Activated naive CD8-positive, alpha-beta T cell treated with anti-CD3 and anti-CD28 coated beads, Interleukin-2, amount 10 ng/mL, durations not matched to agents 7 days and 5 days (primary cell): ENCODE data around the gene NR3C1. TPM values are rescaled to one million over a fixed set of nuclear protein-coding genes. Genes with fewer than 3 reads are reported as not detected.
A peak's percentile ranks its signal among the peaks of the same experiment; 100 is the strongest.

Experiments
- ATAC-seq: fragments of 150-1000 bp; cut with Tn5 transposase; one replicate; pipeline ENCODE4 v1.10.0; 2021; ENCODE audit warnings: low read depth, moderate library complexity
- POLR2A ChIA-PET: fragments of 350-600 bp; sonication (Branson Sonifier 250); formaldehyde crosslinking; loops from one replicate; lab custom pipeline; 2021; ENCODE audit warnings: antibody characterized with exemption; lab: Charles Lee
- DNase-seq: peaks from one replicate; pipeline ENCODE4 v3.0.0; 2021
- H3K27ac Mint-ChIP-seq: one replicate; pipeline ENCODE4 v1.8.0; 2022; ENCODE audit warnings: mild to moderate bottlenecking, mixed read lengths
- H3K27me3 Mint-ChIP-seq: one replicate; pipeline ENCODE4 v1.8.0; 2022; ENCODE audit warnings: mild to moderate bottlenecking, moderate library complexity, mixed read lengths
- H3K36me3 Mint-ChIP-seq: one replicate; pipeline ENCODE4 v1.8.0; 2021; ENCODE audit warnings: mild to moderate bottlenecking, mixed read lengths
- H3K4me1 Mint-ChIP-seq: one replicate; pipeline ENCODE4 v1.8.0; 2021; ENCODE audit warnings: mixed read lengths
- H3K4me3 Mint-ChIP-seq: one replicate; pipeline ENCODE4 v1.8.0; 2022; ENCODE audit warnings: mild to moderate bottlenecking, moderate library complexity, mixed read lengths
- H3K9me3 Mint-ChIP-seq: one replicate; pipeline ENCODE4 v1.8.0; 2021; ENCODE audit warnings: mixed read lengths
- total RNA-seq, 2 experiments: library from RNA; stranded (reverse); gene quantifications; one replicate each; pipeline ENCODE4 v1.2.3, GENCODE V29; 2021

Gene NR3C1
- total RNA-seq, 2 experiments from 2014 or later: 95.5 to 102 TPM

- POLR2A ChIA-PET: interaction anchor here (1.5 to 2.4 kb wide), 3 partner anchors 9 to 227 kb away, joined by 6 to 9 read pairs (median 7); partner anchors contain the start of gene NR3C1
- peaks cover 11% of the 10 kb centered on the region for H3K36me3 Mint-ChIP-seq
- peaks cover 29% of the 10 kb centered on the region for H3K4me1 Mint-ChIP-seq
- ATAC-seq (no peak), DNase-seq (no peak)
- H3K27me3 Mint-ChIP-seq: no peaks in the 10 kb centered on the region
- H3K27ac Mint-ChIP-seq: peak overlapping the region; percentile 87
- peak overlapping the region; percentile 71 for H3K4me3 Mint-ChIP-seq
- H3K9me3 Mint-ChIP-seq: no peaks in the 10 kb centered on the region
Measured at GRCh38 chr5:143228597-143229293, 174.7 kb downstream of the NR3C1 start.
